IPS DF 4.7 (cell line): ENCODE measurements around the gene LMOD1.
"Not testable (repeated sequence)": the region's sequence is repeated elsewhere in the genome, so short reads cannot be mapped to it uniquely, and the experiment has no call there.

Experiments
- DNase-seq: peaks from one replicate; pipeline ENCODE4 v3.0.0-alpha.2; 2013; ENCODE audit warnings: low spot score; ENCODE audit errors: extremely low read depth

The LMOD1 gene

DNA sequence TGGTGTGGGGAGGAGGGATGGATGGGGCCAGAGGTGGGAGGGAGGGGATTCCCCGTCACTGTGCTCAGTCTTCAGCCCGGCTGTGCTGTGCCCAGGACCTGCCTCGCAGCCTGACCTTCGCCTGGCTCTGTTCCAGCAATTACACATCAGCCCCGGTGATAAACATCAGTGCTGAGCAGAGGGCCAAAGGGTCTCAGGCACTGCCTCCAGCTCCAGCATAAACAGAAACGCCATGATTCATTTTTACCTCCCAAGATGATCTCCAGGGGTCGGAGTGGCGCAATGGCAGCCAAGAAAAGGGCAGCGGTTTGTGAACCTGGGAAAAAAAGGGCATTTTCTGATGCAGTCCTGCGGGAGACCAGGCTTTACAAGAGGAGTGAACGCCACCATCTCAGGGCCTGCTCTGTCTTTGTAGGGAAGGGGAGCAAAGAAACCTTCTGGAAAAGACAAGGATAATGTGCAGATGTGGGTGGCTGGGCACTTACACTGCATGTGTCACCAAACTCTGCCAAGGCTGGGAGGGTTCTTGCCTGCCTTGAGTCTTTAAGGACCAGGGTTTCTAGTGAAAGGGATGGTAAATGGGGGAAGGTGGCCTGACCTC is 29.6 kb downstream of the LMOD1 start:
- DNase-seq = no peak

DNA sequence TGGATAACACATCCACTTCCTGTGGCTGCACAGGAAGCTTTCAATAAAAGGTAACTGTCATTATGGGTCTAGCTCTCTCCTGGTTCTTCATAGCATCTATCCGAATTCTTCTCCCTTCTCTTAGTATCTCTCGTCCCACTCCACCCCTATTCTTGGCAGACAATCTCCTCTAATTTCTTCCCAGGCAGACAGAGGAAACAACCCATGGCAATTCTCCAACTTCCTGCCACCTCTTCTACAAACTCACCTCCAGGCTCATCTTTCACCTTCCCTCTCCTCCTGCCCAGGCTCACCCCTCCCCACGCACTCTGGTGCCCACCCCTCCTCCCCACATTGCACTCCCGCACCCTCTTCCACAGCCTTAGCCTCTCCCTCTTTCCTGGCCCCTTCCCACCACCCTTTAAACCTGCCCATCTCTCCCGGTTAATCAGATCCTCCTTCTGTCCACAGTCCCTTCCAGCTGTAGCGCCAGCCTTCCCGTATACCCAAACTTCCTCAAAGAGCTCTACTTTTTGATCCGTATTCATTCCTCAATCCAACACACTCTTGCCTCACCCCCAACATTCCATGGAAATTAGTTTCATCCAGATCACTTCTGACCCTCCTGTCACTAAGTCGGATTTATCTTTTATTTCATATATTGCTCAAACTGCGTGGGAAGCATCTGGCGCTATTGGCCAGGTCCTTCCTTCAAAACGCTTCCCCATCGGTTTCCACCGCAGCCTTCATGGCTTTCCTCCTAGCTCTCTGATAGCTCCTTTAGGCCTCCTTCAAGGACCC is 31.7 kb downstream of the LMOD1 start:
- DNase-seq = no peak

DNA sequence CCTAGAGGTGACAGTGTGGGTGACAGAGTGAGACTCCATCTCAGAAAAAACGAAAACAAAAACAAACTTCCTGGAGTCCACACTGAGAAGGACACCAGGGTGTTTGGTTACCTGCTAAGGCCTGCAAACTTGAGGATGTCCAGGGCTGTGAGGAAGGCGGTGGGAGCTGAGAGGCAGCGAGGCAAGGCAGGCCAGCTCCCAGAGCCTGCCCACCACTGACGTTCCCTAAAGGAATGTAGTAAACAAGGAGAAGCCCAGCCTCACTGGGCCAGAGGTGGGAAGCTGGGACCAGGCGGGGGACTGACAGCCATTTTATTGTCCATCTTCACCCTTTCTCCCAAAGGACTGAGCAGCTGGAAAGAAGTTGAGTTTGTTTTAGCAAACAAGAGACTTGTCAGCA is 33.5 kb downstream of the LMOD1 start:
- DNase-seq = no peak

DNA sequence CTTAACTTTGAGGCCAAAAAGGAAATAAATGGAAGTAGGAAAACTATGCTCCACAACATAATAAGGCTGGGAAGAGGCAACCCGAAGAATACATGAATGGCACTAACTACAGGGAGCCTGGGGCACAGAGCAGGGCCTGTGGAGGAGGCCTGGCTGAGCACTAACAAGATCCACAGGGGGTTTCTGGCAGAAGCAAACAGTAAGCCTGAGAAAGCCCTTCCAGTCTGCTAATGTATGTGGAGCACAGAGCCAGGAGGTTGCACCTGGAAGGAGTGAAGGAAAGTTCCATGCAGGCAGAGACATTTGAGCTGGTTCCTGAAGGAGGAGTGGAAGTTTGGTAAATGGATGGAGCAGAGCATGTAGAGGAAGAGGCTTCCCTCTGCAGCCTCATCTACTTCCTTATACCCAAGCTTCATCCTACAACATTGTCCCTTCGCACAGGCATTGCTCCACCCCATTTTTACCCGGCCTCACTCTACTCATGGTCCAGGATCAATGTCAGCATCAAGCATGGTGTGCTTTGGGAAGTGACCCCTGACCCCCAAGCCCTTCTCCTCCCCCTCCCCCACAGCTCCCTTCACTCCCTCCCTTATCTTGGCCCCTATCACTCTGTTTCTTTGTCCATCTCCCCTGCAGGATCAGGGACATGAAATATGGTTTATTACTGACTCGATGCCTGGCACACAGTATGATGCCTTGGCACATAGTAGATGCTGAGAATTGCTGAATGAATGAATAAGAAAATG is 34.3 kb downstream of the LMOD1 start:
- no peak for DNase-seq

DNA sequence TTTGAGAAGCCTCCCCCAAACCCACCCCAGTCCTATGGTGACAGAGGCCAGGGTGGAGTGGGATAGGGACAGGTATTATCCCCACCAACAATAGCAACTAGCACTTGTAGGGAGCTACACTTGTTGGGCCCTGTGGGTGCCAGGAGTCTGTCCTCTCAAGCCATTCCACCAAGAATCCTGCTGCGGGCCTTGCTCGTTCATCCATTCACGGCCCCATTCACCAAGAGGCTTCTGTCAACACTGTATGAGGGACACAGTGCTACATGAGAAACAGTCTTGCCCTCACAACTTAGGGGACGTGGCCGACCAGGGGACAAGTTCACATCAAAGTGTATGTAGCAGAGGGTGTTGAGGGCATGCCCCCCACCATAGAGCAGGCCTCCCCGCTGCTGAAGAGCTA is 38.7 kb downstream of the LMOD1 start:
- no peak for DNase-seq

DNA sequence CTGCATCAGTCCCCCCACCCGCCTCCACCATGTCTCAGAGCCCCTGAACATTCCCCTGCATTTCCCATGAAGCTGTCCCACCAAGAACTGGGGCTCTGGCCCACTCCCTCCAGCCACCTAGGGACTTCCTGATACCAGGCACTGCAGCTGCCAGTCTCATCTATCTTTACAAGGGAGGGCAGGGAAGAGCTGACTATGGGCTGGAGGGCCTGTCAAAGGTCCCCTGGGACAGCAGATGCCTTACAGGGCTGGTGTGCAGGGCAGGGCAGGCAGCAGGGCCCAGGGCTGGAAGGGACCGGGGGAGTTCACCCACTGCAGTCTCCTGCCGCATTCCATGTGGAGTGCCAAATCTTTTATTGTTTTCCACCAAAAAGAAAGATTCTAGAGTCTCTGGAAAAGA is 40.0 kb downstream of the LMOD1 start:
- no peak for DNase-seq

DNA sequence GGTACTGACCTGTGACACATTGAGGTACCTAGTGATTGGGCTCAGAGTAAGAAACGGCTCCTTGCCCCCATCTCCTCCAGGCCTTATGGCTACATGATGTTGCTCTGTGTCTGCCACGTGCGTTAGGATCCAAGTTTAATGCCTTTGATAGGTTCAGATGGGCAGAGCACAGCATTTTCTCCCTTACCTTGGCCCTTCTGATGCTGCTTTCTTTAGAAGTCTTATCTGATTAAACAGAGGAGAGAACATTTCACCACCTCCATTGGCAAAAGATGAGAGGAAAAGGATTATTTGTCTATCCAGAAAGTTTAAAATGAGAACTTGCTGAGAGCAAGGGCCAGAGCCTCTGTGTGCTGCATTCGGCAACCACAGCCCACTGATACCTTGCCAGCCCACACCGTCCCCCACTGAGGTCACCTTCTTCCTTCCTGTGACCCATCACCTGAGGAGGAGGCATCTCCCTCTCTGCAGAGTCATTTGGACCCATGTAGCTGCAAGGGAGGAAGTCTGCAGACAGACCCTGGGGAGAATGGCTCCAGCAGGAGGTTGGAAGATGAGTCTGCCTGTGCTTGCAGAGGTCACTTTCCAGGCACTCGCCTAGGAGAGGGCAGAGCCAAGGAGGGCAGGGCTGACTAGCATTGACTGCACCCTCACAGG is 41.0 kb downstream of the LMOD1 start:
- DNase-seq = no peak

DNA sequence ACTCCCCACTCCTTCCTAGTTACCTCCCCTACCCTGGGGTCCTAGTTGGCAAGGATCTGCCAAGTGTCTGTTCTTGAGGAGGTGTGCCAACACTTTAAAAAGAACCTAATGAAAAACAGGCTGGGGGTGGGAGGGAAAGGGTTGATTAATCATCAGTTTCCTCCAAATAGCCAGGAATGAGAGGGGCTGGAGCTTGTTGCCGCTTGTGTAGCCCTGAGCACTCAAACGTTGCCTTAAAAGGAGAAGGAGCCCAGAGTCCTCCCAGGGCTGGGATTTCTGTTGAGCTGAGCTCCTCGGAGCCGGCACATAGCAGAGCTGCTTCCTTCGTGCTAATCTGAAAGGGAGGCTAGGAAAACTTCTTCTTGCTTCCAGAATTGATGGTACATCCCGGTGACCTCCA is 41.8 kb downstream of the LMOD1 start:
- no peak for DNase-seq

DNA sequence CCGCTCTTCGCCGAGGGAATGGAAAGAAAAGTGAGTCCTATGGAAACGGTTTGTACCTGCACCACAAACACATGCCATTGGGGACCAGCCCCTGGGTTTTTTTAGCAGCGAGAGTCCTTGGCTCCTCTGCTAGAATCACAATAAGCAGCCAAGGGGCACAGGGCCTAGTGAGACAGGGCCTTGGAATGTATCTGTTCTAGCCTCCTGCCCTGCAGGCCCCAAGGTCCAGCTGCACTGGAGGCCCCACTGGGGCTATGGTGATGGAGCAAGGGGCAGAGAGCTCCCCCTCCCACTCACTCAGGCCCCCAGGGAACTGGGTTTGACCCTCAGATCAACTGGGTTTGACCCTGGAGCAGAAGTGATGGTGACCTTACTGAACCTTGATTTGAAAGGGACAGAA is 43.2 kb downstream of the LMOD1 start:
- DNase-seq = no peak

DNA sequence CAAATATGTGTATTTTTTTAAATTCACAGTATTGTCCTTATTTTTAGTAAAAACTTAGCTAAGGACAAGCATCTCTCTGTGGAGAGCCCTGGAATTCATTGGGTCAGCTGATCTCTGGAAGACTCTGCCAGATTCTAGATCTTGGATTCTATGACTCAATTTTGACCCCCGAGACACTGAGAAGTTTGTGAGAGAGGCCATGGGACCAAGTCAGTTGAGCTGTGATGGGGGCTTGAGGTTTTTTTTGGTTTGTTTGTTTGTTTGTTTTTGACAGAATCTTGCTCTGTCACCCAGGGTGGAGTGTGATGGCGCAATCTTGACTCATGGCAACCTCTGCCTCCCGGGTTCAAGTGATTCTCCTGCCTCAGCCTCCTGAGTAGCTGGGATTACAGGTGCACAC is 44.1 kb downstream of the LMOD1 start:
- DNase-seq = no peak

DNA sequence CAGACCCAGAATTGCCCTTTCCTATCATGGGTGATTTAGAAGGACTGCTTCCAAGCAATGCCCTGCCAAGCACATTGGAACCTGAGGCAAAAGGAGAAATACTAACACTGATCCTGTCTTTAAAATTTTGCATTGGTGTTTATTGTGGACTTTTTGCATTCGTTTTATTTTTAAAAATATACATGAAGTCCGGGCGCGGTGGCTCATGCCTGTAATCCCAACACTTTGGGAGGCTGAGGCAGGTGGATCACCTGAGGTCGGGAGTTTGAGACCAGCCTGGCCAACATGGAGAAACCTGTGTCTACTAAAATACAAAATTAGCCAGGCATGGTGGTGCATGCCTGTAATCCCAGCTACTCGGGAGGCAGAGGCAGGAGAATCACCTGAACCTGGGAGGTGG is 45.3 kb downstream of the LMOD1 start:
- not testable (repeated sequence) for DNase-seq

DNA sequence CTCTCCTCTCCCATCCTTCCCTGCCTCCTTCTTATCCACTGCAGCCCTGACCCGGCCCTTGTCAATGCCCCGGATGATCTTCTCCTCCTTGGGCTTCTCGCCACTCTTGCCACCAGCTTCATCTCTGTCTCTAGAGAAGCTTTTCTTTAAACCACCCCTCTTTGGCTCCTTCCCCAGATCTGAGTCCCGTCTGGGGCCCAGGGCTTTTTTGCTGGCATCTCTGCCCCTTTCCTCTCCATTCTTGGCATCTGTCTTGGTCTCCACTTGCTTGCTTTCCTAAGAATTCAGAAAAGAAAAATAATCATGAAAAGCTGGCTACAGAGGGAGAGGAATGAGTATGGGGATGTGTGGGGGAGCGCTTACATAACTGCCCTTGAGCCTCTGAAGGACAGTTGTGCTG is 45.9 kb downstream of the LMOD1 start:
- DNase-seq = no peak

DNA sequence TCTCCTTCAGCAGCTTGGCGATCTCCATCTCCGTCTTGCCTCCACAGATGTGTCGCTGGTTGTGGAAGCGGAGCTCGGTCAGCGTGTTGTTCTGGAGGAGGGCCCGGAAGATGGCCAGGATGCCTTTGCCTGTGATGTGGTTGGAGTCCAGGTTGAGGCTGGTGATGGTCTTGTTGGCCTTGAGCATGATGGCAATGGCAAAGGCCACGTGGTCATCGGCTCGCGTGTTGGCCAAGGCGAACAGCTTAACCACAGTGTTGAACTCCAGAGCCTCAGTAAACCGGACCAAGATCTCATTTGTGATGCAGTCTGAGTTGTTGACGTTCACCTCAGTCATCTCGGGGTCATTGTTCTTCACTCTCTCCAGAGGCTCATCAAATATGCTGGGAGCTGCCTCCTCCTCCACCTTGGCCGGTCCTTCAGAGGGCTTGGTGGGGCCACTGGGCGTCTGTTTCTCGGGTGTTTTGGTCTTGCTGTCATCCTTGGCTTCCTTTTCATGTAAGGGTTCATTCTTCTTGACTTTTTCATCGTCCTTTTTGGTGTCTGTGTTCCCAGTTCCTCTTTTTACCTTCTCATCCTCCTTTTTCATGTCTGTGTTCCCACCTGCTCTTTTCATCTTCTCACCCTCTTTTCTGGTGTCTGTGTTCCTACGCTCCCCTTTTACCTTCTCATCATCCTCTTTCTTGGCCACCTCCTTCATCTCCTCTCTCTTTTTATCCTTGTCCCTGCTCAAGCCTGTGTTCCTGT is 46.5 kb downstream of the LMOD1 start:
- no peak for DNase-seq

DNA sequence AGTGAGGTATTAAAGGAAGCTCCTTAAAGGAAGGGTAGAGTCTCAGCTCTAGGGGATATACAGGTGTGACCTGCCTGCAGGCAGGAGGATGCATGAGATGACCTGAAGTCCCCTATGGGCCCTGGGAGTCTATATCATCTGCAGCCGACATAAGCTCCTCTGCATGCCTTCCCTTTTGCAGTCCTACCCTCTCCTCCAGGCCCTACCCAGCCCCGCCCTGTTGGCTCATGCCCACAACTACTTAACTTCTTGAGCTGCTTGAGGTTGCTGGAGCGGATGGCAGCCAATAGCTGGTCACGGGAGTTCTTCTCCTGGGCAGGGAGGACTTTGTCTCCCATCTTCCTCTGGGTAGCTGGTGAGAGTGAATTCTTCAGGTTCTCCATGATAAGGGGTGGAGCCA is 47.4 kb downstream of the LMOD1 start:
- DNase-seq = no peak

DNA sequence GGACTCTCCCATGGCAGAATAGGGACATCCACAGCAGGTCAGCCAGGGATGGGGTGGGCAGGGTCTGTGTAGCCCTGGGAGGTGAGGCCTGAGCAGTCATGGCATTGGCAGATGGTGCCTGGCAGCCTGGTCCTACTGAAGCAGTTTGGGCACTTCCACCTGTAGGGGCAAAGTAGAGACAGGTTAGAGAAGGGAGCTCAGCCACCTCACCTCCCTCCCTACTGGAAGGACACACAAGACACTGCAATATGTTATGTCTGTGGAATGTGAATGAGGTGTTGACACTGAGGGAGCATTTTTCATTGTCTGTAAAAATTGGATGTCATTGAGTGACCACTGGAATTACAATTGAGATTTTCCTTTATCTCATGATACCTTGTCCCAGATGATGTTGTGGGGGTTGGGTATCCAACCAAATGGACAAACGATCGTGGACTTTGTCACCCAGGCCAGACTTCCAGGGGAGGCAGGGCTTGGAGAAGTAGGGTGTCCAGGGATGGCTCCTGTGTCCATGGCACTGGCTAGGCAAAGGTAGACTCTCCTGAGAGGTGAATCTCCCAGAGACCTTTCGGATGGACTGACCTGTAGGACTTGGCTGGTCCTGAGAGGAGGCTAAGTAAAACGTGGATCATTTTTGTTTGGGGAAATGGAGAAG is 48.0 kb downstream of the LMOD1 start:
- no peak for DNase-seq

DNA sequence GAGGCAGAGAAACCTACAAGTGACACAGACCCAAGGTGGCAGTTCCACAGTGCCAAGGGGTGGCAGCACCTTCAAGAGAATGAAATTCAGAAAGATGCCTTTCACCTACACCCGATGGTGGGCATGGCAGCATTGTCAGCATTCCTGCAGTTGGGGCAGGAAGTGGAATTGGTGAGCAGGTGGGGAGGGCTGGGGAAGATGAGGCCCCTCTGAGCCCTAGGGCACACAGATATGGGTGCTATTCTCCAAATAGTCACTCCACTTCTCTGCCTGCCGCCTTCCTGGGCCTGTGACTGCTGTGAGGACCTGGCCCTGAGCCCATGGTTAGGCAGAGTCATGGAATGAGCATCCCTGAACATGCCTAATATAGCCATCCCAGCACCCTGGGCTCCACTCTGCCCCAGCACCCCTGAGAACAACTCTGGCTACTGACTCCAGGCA is 49.4 kb downstream of the LMOD1 start:
- DNase-seq = no peak

DNA sequence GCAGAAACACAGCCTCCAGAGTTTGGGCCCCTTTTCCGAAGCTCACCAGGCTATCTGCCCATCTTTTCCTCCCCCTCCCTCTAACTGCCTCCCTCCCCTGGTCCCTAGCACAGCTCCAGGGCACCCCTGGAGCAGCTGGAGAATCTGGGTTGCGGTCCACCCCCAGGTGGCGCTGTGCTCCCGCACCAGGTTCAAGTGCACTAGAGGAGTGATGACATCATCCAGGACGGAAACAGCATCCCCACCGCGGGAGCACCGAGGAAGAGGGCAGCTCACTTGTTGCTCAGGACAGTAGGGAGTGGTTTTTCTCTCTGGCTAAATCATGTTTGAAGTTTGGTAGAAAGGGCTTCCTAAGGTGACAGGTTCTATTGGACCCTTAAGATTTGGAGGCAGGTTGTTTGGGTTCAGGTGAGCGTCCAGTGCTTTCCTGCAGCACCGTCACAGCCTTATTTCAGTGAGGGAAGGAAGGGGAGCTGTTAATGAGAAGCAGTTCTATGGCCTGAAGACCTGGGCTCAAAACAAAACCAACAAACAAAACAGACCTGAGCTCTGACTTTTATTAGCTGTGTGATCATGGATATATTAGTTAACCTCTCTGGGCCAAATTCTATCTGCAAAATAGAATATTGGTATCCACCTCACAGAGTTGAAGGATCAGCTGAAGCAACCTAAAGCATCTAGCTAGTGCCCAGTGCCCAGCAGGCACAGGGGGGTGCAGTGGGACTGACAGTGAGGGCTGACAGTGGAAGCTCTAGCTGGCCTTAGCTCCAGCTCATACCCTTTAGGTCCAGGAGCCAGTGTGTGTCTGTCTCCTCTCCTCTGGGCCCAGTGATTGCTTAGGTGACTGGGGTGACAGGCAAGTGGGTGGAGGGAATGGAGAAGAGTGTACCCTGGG is 50.2 kb downstream of the LMOD1 start:
- DNase-seq = peak; percentile 92

DNA sequence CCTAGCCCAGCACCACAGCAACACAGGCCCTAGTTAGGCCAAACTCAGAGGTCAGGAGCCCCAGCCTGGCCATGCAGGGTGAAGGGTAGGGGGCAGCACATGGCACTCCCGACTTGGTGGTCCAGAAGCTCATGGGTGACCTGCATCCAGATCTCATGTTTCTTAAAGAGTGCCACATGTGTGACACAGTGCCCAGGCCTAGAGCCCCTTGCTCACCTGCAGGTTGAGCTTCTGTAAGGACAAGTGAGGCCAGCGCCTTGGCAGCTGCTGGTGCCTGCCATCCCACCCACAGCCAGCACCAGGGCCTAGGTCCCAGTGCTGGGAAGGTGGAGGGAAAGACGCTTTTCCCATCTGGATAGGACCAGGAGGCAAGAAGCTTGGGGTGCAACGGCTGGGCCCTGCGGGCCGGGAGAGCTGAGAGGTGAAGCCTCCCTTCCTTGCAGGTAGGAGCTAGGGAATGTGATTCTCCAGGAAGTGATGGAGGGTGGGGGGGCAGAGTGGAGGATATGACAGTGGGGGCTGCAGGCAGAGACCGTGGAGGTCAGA is 51.2 kb downstream of the LMOD1 start:
- DNase-seq = no peak

DNA sequence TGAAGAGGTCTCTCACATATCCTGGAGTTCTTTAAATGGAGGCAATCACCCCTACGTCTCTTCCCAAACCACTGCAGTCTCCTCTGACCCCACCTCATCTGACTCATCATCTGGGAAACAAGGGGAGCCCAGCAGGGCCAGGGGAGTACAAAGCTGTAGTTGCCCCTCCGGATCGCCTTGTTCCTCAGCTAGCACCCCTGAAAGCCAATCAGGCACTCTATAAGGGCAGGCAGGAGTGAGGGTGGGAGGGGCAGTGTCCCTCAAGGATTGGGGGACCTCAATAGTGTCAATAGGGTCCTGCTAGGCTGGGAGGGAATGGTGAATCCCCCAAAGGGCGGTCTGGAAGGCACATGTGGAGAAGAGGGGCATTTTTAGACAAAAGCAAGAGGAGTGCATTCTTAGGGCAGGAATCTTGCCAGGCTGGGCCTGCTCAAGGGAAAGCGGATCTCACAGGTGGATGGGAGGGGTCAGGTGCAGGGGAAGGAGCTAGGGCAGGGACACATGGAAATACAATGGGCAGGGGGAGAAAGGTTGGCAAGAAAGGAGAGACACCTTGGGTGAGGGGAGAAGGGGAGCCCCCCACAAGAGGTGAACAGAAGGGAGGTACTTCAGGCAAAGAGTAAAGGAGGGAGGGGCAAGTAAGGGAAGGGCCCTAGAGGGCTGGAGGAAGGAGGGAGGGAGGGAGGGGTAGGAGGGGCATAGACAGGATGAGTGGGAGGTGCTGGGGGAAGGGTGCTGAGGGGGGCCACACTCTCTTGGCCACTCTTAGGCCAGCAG is 51.8 kb downstream of the LMOD1 start:
- DNase-seq = no peak
